ENCODE data around the gene SPSB2. TPM values are rescaled to one million over a fixed set of nuclear protein-coding genes. Genes with fewer than 3 reads are reported as not detected.

Gene SPSB2
- total RNA-seq, 2 donors from 2014 or later = 2.2 to 2.4 TPM

DNA sequence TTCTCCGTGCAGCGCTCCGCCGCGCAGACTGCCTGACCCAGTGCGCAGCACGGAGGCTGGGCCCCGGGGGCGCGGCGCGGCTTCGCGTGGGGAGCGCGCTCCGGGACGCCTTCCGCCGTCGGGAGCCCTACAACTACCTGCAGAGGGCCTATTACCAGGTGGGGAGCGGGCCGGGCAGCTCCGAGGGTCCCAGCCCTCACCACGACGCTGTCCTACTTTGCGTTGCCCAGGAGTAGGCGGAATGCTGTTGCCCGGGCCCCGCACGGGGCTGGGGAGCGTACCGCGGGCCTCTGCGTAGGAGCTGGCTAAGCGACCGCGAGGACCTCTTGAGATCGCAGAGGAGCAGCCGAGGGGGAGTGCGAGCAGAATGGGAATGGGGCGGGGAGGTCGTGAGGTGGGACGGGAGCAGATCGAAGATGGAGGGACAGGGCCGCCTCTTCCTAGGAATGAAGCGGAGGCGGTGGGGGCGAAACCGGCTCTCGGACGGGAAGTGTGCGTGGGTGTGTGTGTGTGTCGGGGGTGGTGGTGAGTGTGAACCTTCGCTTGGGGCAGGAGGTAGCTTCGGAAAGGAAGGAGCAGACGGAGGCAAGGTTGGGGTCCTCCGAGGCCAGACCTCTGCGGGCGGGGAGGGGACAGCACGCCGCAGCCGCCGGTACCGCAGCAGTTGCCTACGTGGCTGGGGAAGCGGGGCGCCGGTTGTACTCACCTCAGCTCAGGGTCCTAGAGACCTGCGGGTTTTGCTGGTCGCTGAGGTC is 44.1 kb downstream of the SPSB2 start:
- peak; percentile 56 for ATAC-seq (replicated peaks)
- H3K27me3 Mint-ChIP-seq = peaks cover 24% of the 10 kb centered on the region
- H3K36me3 Mint-ChIP-seq (ENCODE audit: low read depth) = no peaks in the 10 kb centered on the region
- H3K27ac Mint-ChIP-seq = peak overlapping the region; percentile 72
- no peaks in the 10 kb centered on the region for H3K9me3 Mint-ChIP-seq
- peak overlapping the region; percentile 86 for H3K4me3 Mint-ChIP-seq
- peaks cover 22% of the 10 kb centered on the region for H3K4me1 Mint-ChIP-seq

- peak; percentile 41 for ATAC-seq (replicated peaks)
- no peaks in the 10 kb centered on the region for H3K9me3 Mint-ChIP-seq
- peaks cover 24% of the 10 kb centered on the region for H3K27me3 Mint-ChIP-seq
- H3K4me3 Mint-ChIP-seq = peak within 1 kb of the TSS; percentile 86
- peaks cover 22% of the 10 kb centered on the region for H3K4me1 Mint-ChIP-seq
- H3K36me3 Mint-ChIP-seq (ENCODE audit: low read depth) = no peaks in the 10 kb centered on the region
- peak within 1 kb of the TSS; percentile 72 for H3K27ac Mint-ChIP-seq
These were observed 44.9 kb downstream of the SPSB2 start, which contains the start of gene P3H3 for GRCh38 chr12:6827982-6828780. TSS of gene P3H3 (plus strand) at chr12:6828407. CDS start at chr12:6828441, 34 bp downstream.

DNA sequence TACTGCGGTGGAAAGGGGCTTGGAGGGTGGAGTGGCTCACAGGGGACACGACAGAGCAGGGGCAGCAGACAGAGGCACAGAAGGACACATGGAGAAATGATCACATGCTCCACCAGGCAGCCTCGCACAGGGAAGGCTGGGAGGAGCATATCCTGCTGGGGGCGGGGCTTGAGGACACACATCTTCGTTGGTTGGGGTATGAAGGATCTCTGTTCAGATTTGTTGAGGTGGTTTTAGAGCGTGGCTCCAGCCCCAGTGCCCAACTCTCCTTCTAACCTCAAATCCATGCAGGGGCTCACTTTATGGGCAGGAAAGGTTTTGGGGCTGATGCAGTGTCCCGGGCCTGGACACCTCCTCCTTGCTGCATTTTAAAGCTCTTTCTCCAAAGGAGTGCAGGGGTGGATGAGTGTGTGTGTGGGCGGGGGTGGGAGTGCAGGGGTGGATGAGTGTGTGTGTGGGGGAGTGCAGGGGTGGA is 45.6 kb downstream of the SPSB2 start:
- Mint-ChIP-seq H3K27me3 (peaks cover 26% of the 10 kb centered on the region), H3K27ac (no peak overlapping the region)
- ATAC-seq (replicated peaks) = peak; percentile 46

DNA sequence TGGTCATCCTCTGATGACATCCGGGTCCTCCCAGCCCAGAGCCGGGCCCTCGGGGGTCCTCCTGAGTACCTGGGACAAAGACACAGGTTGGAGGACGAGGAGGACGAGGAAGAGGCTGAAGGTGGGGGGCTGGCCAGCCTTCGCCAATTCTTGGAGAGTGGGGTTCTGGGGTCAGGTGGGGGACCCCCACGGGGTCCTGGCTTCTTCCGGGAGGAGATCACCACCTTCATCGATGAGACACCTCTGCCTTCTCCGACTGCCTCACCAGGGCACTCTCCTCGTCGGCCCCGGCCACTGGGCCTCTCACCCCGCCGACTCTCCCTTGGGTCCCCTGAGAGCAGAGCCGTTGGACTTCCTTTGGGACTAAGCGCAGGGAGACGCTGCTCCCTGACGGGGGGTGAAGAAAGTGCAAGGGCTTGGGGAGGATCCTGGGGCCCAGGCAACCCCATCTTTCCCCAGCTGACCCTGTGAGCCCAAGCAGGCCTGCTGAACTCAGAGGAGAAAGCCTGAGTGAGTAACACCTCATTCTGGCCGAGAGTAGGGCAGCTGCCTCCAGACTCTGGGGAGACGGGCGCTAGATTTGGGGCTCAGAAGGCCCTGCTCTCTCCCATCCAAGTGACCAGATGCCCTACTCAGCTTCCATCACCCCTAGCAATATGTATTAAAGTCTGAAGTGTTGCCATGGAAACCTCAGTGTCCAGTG is 46.2 kb downstream of the SPSB2 start:
- H3K9me3 Mint-ChIP-seq = no peaks in the 10 kb centered on the region
- H3K4me1 Mint-ChIP-seq = peaks cover 22% of the 10 kb centered on the region
- H3K27me3 Mint-ChIP-seq = peaks cover 26% of the 10 kb centered on the region
- no peak overlapping the region for H3K27ac Mint-ChIP-seq
- ATAC-seq (replicated peaks) = no peak
- H3K36me3 Mint-ChIP-seq (ENCODE audit: low read depth) = no peaks in the 10 kb centered on the region
- H3K4me3 Mint-ChIP-seq = peak overlapping the region; percentile 66

More for the DNA sequence above, 45.6 kb downstream of the SPSB2 start:
- Mint-ChIP-seq H3K36me3 (ENCODE audit: low read depth) (no peaks in the 10 kb centered on the region), H3K4me1 (peaks cover 22% of the 10 kb centered on the region), H3K4me3 (peak overlapping the region; percentile 66), H3K9me3 (no peaks in the 10 kb centered on the region)

- Mint-ChIP-seq H3K4me3 (no peak overlapping the region), H3K9me3 (no peaks in the 10 kb centered on the region), H3K27me3 (peaks cover 26% of the 10 kb centered on the region)
These were observed 46.9 kb downstream of the SPSB2 start for GRCh38 chr12:6826125-6826733.

GRCh38 chr12:6825398-6826124 is 47.5 kb downstream of the SPSB2 start:
- H3K9me3 Mint-ChIP-seq = no peaks in the 10 kb centered on the region
- H3K36me3 Mint-ChIP-seq (ENCODE audit: low read depth) = no peaks in the 10 kb centered on the region
- no peak overlapping the region for H3K27ac Mint-ChIP-seq
- peaks cover 26% of the 10 kb centered on the region for H3K27me3 Mint-ChIP-seq
- peak; percentile 75 for ATAC-seq (replicated peaks)
- peak overlapping the region; percentile 12 for H3K4me3 Mint-ChIP-seq
- H3K4me1 Mint-ChIP-seq = peaks cover 28% of the 10 kb centered on the region

More at GRCh38 chr12:6826125-6826733, 46.9 kb downstream of the SPSB2 start:
- no peak overlapping the region for H3K27ac Mint-ChIP-seq
- no peaks in the 10 kb centered on the region for H3K36me3 Mint-ChIP-seq (ENCODE audit: low read depth)
- no peak for ATAC-seq (replicated peaks)
- H3K4me1 Mint-ChIP-seq = peaks cover 23% of the 10 kb centered on the region

DNA sequence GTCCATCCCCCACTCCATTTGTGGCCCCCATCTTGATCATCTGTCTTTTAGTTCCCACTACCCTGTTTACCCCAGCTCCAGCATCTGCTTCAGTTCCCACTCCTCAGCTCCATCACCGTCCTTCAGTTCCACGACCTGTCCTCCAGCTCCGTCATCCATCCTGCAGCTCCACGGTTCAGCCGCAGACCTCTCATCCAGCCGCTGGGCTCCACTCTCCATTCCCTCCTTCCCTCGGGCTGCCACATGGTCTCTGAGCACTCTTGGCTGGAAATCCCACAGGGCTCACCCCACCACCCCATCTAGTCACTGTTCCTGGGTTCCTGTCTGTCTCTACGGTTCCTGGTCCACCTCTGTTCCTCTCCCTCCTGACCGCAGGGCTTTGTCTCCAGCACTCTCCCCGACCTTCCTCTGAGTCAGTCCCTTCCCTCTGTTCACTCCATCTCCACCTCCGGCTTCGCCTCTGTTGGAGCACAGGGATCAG is 48.2 kb downstream of the SPSB2 start:
- H3K9me3 Mint-ChIP-seq = no peaks in the 10 kb centered on the region
- peaks cover 26% of the 10 kb centered on the region for H3K27me3 Mint-ChIP-seq
- H3K36me3 Mint-ChIP-seq (ENCODE audit: low read depth) = no peaks in the 10 kb centered on the region
- ATAC-seq (replicated peaks) = no peak
- peaks cover 28% of the 10 kb centered on the region for H3K4me1 Mint-ChIP-seq
- H3K27ac Mint-ChIP-seq = no peak overlapping the region
- no peak overlapping the region for H3K4me3 Mint-ChIP-seq

DNA sequence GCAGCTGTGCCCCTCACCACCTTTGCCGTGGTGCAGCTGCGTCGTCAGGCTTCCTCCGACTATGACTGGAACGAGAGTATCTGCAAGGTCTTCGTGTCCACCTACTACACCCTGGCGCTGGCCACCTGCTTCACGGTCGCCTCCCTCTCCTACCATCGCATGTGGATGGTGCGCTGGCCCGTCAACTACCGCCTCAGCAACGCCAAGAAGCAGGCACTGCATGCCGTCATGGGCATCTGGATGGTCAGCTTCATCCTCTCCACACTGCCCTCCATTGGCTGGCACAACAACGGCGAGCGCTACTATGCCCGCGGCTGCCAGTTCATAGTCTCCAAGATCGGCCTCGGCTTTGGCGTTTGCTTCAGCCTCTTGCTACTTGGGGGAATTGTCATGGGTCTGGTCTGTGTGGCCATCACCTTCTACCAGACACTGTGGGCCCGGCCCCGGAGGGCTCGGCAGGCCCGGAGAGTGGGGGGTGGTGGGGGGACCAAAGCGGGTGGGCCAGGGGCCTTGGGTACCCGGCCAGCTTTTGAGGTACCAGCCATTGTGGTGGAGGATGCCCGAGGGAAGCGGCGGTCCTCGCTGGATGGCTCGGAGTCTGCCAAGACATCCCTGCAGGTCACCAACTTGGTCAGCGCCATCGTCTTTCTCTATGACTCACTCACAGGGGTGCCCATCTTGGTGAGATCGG is 48.9 kb downstream of the SPSB2 start:
- no peak overlapping the region for H3K4me3 Mint-ChIP-seq
- peaks cover 26% of the 10 kb centered on the region for H3K27me3 Mint-ChIP-seq
- no peak overlapping the region for H3K27ac Mint-ChIP-seq
- no peak for ATAC-seq (replicated peaks)
- H3K4me1 Mint-ChIP-seq = peaks cover 26% of the 10 kb centered on the region
- no peaks in the 10 kb centered on the region for H3K9me3 Mint-ChIP-seq
- peaks cover 5% of the 10 kb centered on the region for H3K36me3 Mint-ChIP-seq (ENCODE audit: low read depth)

DNA sequence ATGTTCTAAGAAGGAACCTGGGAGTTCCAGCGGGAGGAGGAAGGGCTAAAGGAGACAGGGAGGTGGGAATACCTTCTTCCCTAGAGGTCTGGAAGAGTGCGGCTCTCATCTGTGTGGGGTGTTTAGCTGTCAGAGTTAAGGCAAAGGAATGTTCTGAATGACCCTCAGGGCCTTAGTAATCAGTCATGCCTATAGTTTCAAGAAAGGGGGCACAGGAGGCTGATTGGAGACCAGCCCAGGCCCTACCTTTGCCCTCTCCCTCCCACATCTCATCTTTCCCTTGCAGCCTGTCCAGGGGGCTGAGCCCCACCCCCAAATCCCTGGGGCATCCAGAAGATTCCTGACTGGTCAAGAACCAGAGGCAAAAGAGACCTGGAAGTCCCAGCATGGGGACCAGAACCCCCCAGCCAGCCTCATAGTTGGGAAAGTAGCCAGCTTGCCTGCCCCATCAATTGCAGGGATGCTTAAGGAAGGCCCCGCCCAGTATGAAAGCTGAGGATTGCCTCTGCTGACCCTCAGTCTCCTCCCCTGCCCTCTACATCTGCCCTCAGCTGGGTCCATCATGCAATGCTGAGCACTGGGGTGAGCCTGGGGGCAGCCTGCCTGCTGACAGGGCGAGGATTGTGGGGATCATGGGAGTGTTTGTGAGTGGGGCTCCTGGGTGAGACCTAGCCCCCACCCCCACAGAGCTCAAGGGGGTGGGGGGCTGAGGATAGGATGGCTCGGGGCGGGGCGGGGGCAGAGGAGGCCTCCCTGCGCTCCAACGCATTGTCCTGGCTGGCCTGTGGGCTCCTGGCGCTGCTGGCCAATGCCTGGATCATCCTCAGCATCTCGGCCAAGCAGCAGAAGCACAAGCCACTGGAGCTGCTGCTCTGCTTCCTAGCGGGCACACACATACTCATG is 49.7 kb downstream of the SPSB2 start:
- H3K9me3 Mint-ChIP-seq = no peaks in the 10 kb centered on the region
- peaks cover 13% of the 10 kb centered on the region for H3K36me3 Mint-ChIP-seq (ENCODE audit: low read depth)
- H3K27me3 Mint-ChIP-seq = peaks cover 22% of the 10 kb centered on the region
- ATAC-seq (replicated peaks) = no peak
- H3K4me1 Mint-ChIP-seq = peaks cover 21% of the 10 kb centered on the region
- H3K4me3 Mint-ChIP-seq = no peak overlapping the region
- H3K27ac Mint-ChIP-seq = peak overlapping the region; percentile 31

- Mint-ChIP-seq H3K36me3 (ENCODE audit: low read depth) (peaks cover 22% of the 10 kb centered on the region), H3K27ac (peak overlapping the region; percentile 31), H3K4me1 (peaks cover 20% of the 10 kb centered on the region), H3K9me3 (no peaks in the 10 kb centered on the region), H3K4me3 (peak overlapping the region; percentile 37), H3K27me3 (peaks cover 17% of the 10 kb centered on the region)
- ATAC-seq (replicated peaks) = no peak
These were observed 50.5 kb downstream of the SPSB2 start for GRCh38 chr12:6822426-6823135.

DNA sequence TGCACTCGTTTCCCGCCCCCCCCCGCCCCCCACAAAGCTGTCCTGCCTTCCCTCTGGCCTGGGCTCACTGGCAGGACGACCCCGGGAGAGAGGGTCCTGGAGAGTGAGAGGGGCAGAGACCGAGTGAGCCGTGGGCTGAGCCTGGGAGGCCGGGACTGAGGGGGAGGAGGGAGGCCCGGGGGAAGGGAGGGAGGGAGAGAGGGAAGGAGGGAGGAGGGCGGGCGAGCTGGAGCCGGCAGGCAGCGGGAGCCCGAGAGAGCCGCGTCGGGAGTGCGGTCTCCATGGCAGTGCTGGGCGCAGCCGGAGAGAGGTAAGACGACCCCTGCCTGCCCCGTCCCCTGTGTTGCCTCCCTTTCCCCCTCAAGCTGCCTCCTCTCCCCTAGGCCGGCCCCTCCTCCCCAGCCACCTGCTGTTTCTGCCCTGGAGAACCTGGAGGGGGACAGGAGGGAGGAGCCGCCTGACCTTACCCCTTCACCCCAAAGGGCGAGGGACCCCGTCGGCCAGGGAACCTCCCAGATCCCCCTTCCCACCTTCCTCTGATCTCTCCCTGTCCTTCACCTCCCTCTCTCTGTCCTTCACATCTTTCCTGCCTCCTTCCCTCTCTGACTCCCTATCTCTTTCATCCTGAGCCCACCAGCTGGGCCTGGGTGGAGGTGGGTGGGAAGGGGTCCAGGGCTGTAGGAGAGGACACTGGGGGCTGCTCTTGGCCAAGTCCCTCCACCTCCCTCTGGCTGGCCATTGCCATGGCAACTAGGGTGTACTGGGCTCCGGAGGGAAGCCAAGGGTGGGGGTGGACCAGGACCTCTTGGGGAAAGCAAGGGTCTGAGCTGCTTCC is 51.3 kb downstream of the SPSB2 start, which contains the start of gene GPR162:
Gene GPR162 (plus strand): TSS at position 231 of the 835 bp plus-strand sequence. CDS start 2,078 bp downstream, outside the sequence.
- Mint-ChIP-seq H3K9me3 (no peaks in the 10 kb centered on the region), H3K4me1 (peaks cover 17% of the 10 kb centered on the region), H3K4me3 (peak within 1 kb of the TSS; percentile 37), H3K36me3 (ENCODE audit: low read depth) (peaks cover 30% of the 10 kb centered on the region), H3K27ac (no peak within 1 kb of the TSS), H3K27me3 (peaks cover 13% of the 10 kb centered on the region)
- ATAC-seq (replicated peaks) = peak; percentile 5
